Suprapubic skin (tissue), 4 donors: ENCODE measurements around the gene CD33.

ENCODE experiments used
- CTCF ChIP-seq, 2 donors: fragments of 200-600 bp in 1 of 2; fragments of 450-650 bp in 1 of 2; sonication (generic) in 1 of 2; IDR thresholded peaks; one replicate each; pipeline ENCODE4 v1.5.1; 2016 to 2019; ENCODE audit warnings: antibody characterized with exemption in 2 of 2, mild to moderate bottlenecking in 1 of 2, moderate library complexity in 1 of 2
- EP300 ChIP-seq: sonication (generic); formaldehyde crosslinking; IDR thresholded peaks from one replicate; pipeline ENCODE4 v1.6.1; 2017; ENCODE audit warnings: antibody characterized with exemption
- POLR2A ChIP-seq, 2 donors: fragments of 450-650 bp; IDR thresholded peaks; one replicate each; pipeline ENCODE4 v1.6.1; 2017; ENCODE audit warnings: antibody characterized with exemption in 2 of 2, mild to moderate bottlenecking in 2 of 2, moderate library complexity in 2 of 2
- POLR2AphosphoS5 ChIP-seq, 3 donors: sonication (generic); formaldehyde crosslinking; IDR thresholded peaks; one replicate each; pipeline ENCODE4 v1.6.1; 2017; ENCODE audit warnings: antibody characterized with exemption in 3 of 3

GRCh38 chr19:51211833-51212232, 13.0 kb upstream of the CD33 start:
- no peak for TF ChIP-seq CTCF (IDR thresholded peaks at IDR 0.05)
- TF ChIP-seq POLR2A (IDR thresholded peaks at IDR 0.05), result no peak
- no peak for TF ChIP-seq POLR2AphosphoS5 (IDR thresholded peaks at IDR 0.05)
- TF ChIP-seq EP300, result no peak
